Measurements from ENCODE around the gene TMEM82. TPM values are rescaled to one million over a fixed set of nuclear protein-coding genes. Genes with fewer than 3 reads are reported as not detected.
A peak's percentile ranks its signal among the peaks of the same experiment; 100 is the strongest.

Gene TMEM82
- total RNA-seq, 1 experiment from 2014 or later = not detected

- Histone ChIP-seq H3K4me2 (ENCODE audit: low read depth, low read length, poor library complexity, severe bottlenecking) (no peak within 1 kb of the TSS), H3K9me2 (replicated peaks; ENCODE audit: insufficient read depth, low read length) (no peaks in the 10 kb centered on the region), H3K27ac (ENCODE audit: low read length) (no peak within 1 kb of the TSS), H3K9me3 (ENCODE audit: low read length) (no peaks in the 10 kb centered on the region), H4K20me1 (ENCODE audit: insufficient read depth, low read depth, low read length) (no peaks in the 10 kb centered on the region), H2AFZ (ENCODE audit: low read length) (no peak within 1 kb of the TSS), H3K4me1 (ENCODE audit: low read length) (no peaks in the 10 kb centered on the region), H3K27me3 (ENCODE audit: low read length) (no peaks in the 10 kb centered on the region), H3K36me3 (ENCODE audit: insufficient read depth, low read length) (no peaks in the 10 kb centered on the region), H3K4me3 (ENCODE audit: low read length) (no peak within 1 kb of the TSS), H3K79me2 (ENCODE audit: low read length) (no peaks in the 10 kb centered on the region), H3K9ac (ENCODE audit: low read length) (no peak within 1 kb of the TSS)
- no peak for DNase-seq
These were observed 6.0 kb upstream of the TMEM82 start, which contains the start of gene SLC25A34 for GRCh38 chr1:15736038-15736891. Gene SLC25A34, plus strand, starts transcription at chr1:15736258. Its CDS starts 228 bp downstream, at chr1:15736486.

- H3K4me2 ChIP-seq (ENCODE audit: low read depth, low read length, poor library complexity, severe bottlenecking) = no peak overlapping the region
These were observed 5.4 kb upstream of the TMEM82 start for GRCh38 chr1:15736892-15737261.

GRCh38 chr1:15737324-15738319 is 4.7 kb upstream of the TMEM82 start:
- Histone ChIP-seq H3K4me1 (ENCODE audit: low read length) (no peaks in the 10 kb centered on the region), H3K79me2 (ENCODE audit: low read length) (no peaks in the 10 kb centered on the region), H3K9me2 (replicated peaks; ENCODE audit: insufficient read depth, low read length) (no peaks in the 10 kb centered on the region), H3K9ac (ENCODE audit: low read length) (no peak overlapping the region), H3K4me2 (ENCODE audit: low read depth, low read length, poor library complexity, severe bottlenecking) (no peak overlapping the region), H3K9me3 (ENCODE audit: low read length) (no peaks in the 10 kb centered on the region), H3K4me3 (ENCODE audit: low read length) (no peak overlapping the region), H3K36me3 (ENCODE audit: insufficient read depth, low read length) (no peaks in the 10 kb centered on the region), H2AFZ (ENCODE audit: low read length) (no peak overlapping the region), H4K20me1 (ENCODE audit: insufficient read depth, low read depth, low read length) (no peaks in the 10 kb centered on the region), H3K27me3 (ENCODE audit: low read length) (no peaks in the 10 kb centered on the region), H3K27ac (ENCODE audit: low read length) (no peak overlapping the region)
- no peak for DNase-seq

More at GRCh38 chr1:15736892-15737261, 5.4 kb upstream of the TMEM82 start:
- H4K20me1 ChIP-seq (ENCODE audit: insufficient read depth, low read depth, low read length) = no peaks in the 10 kb centered on the region
- H3K9me2 ChIP-seq (replicated peaks; ENCODE audit: insufficient read depth, low read length) = no peaks in the 10 kb centered on the region
- no peak for DNase-seq
- H3K27ac ChIP-seq (ENCODE audit: low read length) = no peak overlapping the region
- no peak overlapping the region for H3K9ac ChIP-seq (ENCODE audit: low read length)
- H3K4me1 ChIP-seq (ENCODE audit: low read length) = no peaks in the 10 kb centered on the region
- H3K27me3 ChIP-seq (ENCODE audit: low read length) = no peaks in the 10 kb centered on the region
- no peaks in the 10 kb centered on the region for H3K36me3 ChIP-seq (ENCODE audit: insufficient read depth, low read length)
- no peaks in the 10 kb centered on the region for H3K79me2 ChIP-seq (ENCODE audit: low read length)
- H3K4me3 ChIP-seq (ENCODE audit: low read length) = no peak overlapping the region
- H2AFZ ChIP-seq (ENCODE audit: low read length) = no peak overlapping the region
- no peaks in the 10 kb centered on the region for H3K9me3 ChIP-seq (ENCODE audit: low read length)

DNA sequence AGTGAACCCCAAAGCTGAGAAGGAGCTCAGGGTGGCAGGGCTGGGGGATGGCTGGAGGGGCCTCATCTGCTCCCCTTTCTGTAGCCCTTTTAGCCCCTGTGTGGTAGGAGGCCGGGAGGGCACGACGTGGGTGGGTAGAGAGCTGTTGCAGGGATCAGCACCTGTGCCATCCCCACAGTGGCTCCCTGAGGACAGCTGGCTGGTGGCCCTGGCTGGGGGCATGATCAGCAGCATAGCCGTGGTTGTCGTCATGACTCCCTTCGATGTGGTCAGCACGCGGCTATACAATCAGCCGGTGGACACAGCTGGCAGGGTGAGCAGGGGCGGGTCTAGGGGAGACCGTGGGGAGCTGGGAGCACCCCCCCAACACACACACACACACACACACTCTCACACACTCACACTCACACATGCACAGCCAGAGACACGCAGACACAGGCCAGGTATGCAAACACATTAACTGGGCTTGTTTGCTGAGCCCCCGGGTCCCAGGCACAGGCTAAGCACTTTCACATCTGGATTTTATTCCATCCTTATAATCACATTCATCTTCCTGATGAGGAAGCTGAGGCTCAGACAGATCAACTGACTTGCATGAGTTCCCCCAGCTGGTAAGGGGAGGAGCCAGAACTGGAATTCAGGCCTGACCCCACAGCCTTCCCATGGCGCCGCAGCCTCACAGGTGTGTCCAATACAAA is 3.7 kb upstream of the TMEM82 start:
- Histone ChIP-seq H3K27ac (ENCODE audit: low read length) (no peak overlapping the region), H3K36me3 (ENCODE audit: insufficient read depth, low read length) (no peaks in the 10 kb centered on the region), H3K4me3 (ENCODE audit: low read length) (no peak overlapping the region), H3K79me2 (ENCODE audit: low read length) (no peaks in the 10 kb centered on the region), H4K20me1 (ENCODE audit: insufficient read depth, low read depth, low read length) (no peaks in the 10 kb centered on the region), H3K9me2 (replicated peaks; ENCODE audit: insufficient read depth, low read length) (no peaks in the 10 kb centered on the region), H2AFZ (ENCODE audit: low read length) (no peak overlapping the region), H3K9me3 (ENCODE audit: low read length) (no peaks in the 10 kb centered on the region), H3K4me2 (ENCODE audit: low read depth, low read length, poor library complexity, severe bottlenecking) (no peak overlapping the region), H3K27me3 (ENCODE audit: low read length) (no peaks in the 10 kb centered on the region), H3K4me1 (ENCODE audit: low read length) (no peaks in the 10 kb centered on the region), H3K9ac (ENCODE audit: low read length) (no peak overlapping the region)
- no peak for DNase-seq

GRCh38 chr1:15739259-15739658 is 3.0 kb upstream of the TMEM82 start:
- no peak for DNase-seq
- Histone ChIP-seq H2AFZ (ENCODE audit: low read length) (no peak overlapping the region), H3K9ac (ENCODE audit: low read length) (no peak overlapping the region)

DNA sequence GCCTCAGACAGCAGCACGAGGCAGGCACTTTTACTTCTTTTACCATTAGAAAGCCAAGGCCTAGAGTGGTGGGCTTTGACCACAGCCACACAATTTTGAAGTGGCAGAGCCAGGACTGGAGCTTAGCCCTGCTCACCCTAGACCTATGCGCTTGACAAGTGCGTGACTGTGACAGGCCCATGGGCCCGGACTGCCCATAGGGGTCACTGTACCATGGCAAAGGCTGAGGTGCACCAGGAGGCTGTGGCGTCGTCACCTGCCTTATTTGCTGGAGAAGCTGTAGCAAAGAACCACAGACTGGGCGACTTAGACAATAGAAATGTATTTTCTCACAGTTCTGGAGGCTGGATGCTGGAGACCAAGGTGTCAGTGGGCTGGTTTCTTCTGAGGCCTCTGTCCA is 2.6 kb upstream of the TMEM82 start:
- H3K9ac ChIP-seq (ENCODE audit: low read length) = no peak overlapping the region
- H3K9me3 ChIP-seq (ENCODE audit: low read length) = no peaks in the 10 kb centered on the region
- no peak overlapping the region for H2AFZ ChIP-seq (ENCODE audit: low read length)
- no peak overlapping the region for H3K4me2 ChIP-seq (ENCODE audit: low read depth, low read length, poor library complexity, severe bottlenecking)
- H4K20me1 ChIP-seq (ENCODE audit: insufficient read depth, low read depth, low read length) = no peaks in the 10 kb centered on the region
- H3K27ac ChIP-seq (ENCODE audit: low read length) = no peak overlapping the region
- no peaks in the 10 kb centered on the region for H3K27me3 ChIP-seq (ENCODE audit: low read length)
- H3K4me3 ChIP-seq (ENCODE audit: low read length) = no peak overlapping the region
- peak; percentile 50 for DNase-seq
- no peaks in the 10 kb centered on the region for H3K9me2 ChIP-seq (replicated peaks; ENCODE audit: insufficient read depth, low read length)
- no peaks in the 10 kb centered on the region for H3K4me1 ChIP-seq (ENCODE audit: low read length)
- no peaks in the 10 kb centered on the region for H3K36me3 ChIP-seq (ENCODE audit: insufficient read depth, low read length)
- no peaks in the 10 kb centered on the region for H3K79me2 ChIP-seq (ENCODE audit: low read length)

More at GRCh38 chr1:15739259-15739658, 3.0 kb upstream of the TMEM82 start:
- no peaks in the 10 kb centered on the region for H3K9me2 ChIP-seq (replicated peaks; ENCODE audit: insufficient read depth, low read length)
- H3K27me3 ChIP-seq (ENCODE audit: low read length) = no peaks in the 10 kb centered on the region
- no peaks in the 10 kb centered on the region for H3K4me1 ChIP-seq (ENCODE audit: low read length)
- H3K27ac ChIP-seq (ENCODE audit: low read length) = no peak overlapping the region
- H3K79me2 ChIP-seq (ENCODE audit: low read length) = no peaks in the 10 kb centered on the region
- no peak overlapping the region for H3K4me2 ChIP-seq (ENCODE audit: low read depth, low read length, poor library complexity, severe bottlenecking)
- H3K4me3 ChIP-seq (ENCODE audit: low read length) = no peak overlapping the region
- no peaks in the 10 kb centered on the region for H3K9me3 ChIP-seq (ENCODE audit: low read length)
- H4K20me1 ChIP-seq (ENCODE audit: insufficient read depth, low read depth, low read length) = no peaks in the 10 kb centered on the region
- no peaks in the 10 kb centered on the region for H3K36me3 ChIP-seq (ENCODE audit: insufficient read depth, low read length)

DNA sequence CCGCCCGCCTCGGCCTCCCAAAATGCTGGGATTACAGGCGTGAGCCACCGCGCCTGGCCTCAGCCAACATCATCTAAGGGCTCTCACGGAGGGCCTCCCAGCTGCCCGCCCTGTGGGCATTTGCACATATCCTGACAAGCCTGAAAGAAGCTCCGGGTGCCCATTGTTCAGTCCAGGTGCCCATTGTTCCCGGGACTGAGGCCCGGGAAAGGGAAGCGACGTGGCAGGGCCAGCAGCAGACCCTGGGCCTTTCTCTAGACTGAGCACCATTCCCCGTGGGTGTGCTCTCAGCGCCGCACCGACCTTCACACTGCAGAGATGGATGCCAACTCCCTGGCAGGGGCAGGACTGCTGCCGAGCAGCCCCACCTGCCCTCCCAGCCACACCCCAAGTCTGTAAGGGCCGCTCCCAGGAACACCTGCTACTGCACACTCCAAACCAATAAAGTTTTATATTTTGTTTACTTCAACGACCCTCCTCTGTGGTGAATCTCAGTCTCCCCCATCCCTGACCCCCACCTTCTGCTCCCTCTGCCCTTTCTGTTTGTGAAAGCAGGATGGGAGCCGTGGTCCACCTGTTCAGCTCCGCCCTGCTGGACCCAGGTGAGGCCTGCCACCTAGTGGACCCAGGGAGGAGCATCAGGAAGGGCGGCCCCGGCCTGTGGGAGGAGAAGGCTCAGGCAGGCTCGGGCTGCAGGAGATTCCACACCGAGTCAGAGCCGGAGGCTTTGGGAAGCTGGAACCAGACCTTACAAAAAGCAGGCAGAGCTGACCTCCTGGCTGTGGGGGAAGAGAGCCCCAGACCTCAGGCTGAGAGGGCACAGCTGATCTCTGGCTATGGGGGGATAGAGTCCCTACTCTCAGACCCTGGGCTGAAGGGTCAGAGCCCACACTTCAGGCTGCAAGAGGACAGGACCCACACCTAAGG is 1.1 kb upstream of the TMEM82 start:
- Histone ChIP-seq H3K36me3 (ENCODE audit: insufficient read depth, low read length) (no peaks in the 10 kb centered on the region), H3K27ac (ENCODE audit: low read length) (no peak overlapping the region), H3K9me2 (replicated peaks; ENCODE audit: insufficient read depth, low read length) (no peaks in the 10 kb centered on the region), H3K9ac (ENCODE audit: low read length) (no peak overlapping the region), H2AFZ (ENCODE audit: low read length) (no peak overlapping the region), H3K4me1 (ENCODE audit: low read length) (no peaks in the 10 kb centered on the region), H3K27me3 (ENCODE audit: low read length) (no peaks in the 10 kb centered on the region), H4K20me1 (ENCODE audit: insufficient read depth, low read depth, low read length) (no peaks in the 10 kb centered on the region), H3K4me3 (ENCODE audit: low read length) (no peak overlapping the region), H3K4me2 (ENCODE audit: low read depth, low read length, poor library complexity, severe bottlenecking) (no peak overlapping the region), H3K9me3 (ENCODE audit: low read length) (no peaks in the 10 kb centered on the region), H3K79me2 (ENCODE audit: low read length) (no peaks in the 10 kb centered on the region)
- DNase-seq = peak; percentile 88
